Stimulated activated CD4-positive, alpha-beta T cell treated with anti-CD3 and anti-CD28 coated beads, Interleukin-4, amount 100 ng/mL, for 48 hours (primary cell): ENCODE measurements around the gene FITM2.

Experiments used
- DNase-seq, 2 donors: peaks; one replicate each; pipeline ENCODE4 v3.0.0-alpha.2; 2020; ENCODE audit warnings: low read depth in 2 of 2

The FITM2 gene

DNA sequence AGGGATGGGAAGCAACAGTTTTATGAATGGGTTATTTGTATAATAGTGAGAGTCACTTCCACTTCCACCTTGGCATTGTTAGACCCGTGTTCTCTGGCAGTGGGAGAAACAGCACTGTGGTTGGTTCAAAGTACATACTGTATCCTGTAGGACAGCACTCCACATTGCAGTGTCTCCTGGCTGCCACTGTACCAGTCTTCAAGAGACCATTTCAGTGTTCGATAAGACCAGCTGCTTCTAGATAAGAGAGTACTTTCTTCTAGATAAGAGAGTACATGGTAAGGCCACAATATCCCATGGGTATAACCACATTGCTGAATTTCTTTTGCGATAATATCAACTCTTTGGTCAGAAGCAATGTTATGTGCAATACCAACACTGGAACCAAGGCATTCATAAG lies 28.8 kb downstream of the FITM2 start:
- DNase-seq, result no peak

DNA sequence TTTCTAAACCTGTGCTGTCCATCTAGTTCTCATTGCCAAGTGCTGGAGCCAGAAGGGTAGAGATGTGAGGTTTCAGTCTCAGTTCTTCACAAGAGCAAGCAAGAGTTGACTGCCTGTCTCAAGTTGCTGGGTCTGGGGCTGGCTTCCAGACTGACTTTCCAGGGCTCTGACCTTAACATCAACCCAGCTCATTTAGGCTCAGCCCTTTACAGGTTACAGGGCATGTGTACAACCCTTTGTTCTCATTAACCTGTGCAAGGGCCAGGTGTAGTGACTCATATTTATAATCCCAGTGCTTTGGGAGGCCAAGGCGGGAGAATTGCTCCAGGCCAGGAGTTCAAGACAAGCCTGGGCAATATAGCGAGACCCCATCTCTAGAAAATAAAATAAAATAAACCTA lies 30.6 kb downstream of the FITM2 start:
- no peak for DNase-seq

DNA sequence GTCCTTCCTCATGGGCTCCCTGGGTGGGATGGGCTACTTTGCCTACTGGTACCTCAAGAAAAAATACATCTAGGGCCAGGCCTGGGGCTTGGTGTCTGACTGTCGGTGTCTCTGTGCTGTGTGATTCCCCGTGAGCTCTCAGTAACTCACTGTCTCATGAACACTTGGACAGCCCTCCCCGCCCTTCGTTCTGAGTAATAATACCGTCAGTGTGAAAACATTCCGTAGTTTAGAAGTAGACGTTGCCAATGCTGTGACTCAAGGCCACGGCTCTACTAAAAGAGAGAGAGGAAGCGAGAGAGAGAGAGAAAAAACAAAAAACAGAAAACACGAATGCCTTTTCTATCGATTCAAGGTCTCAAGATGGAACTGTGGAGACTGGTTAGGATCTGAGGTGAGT lies 31.8 kb downstream of the FITM2 start:
- DNase-seq, result no peak

DNA sequence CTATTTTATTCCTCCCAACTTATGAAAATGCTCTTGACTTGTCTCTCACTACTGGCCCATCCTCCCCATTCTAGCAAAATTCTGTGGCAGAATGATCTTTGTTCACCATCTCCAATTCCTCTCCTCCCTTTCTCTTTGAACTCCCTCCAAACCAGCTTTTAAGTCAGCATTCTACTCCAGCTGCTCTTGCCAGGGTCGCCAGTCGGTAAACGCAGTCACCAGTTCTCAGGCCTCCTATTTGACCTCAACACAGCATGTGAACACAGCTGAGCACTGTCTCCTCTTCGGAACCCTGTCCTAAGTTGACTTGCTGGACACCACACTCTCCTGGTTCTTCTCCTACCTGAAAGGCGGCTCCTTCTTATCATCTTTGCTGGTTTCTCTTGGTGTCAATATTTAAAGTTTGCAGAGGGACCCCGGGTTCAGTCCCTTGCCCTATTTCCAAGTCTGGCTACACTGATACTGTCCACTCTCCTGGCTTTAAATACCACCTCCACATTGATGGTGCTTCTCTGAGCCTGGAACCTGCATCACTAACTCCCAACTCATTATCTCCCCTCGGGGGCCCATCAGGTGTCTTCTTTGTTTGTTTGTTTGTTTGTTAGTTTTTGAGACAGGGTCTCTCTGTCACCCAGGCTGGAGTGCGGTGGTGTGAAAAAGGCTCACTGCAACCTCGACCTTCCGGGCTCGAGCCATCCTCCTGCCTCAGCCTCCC lies 36.5 kb downstream of the FITM2 start:
- DNase-seq, result no peak

DNA sequence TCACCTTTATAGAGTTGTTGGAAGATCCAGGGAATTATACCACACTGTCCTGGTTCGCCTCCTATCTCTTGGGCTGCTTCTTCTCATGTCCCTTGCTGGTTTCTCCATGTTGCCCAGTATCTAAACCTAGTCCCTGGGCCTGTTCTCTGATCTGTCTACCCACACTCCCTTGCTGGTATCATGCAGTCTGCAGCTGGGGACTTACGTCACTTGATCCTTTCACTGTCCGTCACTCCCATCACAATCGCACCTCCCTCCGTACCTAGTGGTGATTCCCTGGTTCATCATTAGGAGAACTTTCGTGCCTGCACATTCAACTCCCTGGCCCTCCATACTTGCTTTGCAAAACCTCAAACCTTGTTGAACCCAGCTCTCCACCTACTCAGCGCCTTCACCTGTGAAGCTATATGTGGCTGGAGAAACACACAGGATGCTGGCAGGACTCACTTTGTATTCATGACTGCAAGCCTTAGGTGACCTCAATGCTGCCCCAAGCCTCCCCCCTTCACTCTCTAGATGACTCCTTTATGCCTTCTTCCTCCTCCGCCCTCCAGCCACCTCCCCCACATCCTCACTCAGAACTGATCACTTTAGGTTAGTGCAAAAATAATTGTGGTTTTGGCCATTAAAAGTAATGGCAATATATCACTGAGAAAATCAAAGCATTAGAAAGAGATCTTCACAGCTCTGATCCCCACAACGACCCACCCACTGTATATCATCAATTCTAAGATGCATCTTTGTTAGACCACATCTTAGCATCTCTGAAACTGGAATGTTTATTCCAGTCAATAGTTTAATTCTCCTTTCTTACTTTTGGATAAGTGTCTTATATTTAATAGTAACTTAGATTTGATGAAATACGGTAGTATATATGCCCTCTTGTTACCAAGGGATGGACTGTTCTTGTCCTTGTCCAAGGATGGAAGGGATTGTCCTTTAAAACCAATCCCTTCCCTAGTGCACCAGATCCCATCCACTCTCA lies 37.5 kb downstream of the FITM2 start:
- DNase-seq, result no peak

DNA sequence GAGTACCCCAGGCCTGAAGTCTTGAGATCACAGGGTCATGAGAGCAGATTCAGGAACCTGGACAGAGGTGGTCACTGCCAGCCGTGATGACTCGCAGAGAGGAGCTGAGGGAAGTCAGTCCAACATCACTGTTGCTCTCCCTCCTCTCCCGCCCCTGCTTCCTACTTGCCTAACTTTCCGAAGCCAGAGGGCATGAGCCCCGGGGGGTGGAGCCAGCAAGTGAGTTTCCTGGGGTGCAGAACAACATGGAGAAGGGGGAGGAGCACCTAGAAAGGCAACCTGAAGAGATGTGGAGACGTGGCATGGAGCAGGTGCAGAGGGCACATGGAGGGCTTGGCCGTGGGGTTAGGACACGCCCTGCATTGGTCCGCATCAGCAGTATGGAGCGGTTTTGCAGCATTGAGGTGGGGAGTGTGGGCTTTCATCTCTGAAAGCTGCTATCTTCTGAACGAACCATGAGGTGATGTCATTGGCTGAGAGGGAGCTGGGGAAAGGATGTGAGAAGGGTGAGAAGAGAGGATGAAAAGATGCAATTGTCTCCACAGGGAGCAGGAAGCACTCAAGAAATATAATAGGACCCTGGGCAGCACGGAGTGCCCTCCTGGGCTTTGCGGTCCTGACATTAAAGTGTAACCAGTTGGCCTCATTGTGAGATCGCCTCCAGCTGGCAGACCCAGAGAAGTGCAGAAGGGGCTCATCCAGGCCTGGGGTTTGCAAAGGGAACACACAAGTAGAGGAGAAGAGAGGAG lies 38.9 kb downstream of the FITM2 start:
- DNase-seq, result no peak

DNA sequence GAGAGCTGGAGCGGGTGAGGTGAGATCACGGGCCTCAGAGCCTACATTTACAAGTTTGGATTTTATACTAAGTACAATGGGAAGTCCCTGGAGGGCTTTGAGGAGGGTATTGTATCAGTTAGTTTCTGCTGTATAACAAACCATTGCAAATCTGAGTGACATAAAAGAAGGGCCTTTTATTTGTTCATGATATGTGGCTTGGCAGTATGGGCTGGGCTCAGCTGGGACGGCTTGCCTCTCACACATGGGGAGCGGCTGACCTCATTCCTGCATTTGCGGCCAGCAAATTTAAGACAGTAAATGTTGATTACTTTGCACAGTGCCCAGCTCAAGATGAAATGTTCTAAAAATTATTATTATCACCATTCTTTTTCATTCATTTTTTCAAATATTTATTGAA lies 42.2 kb downstream of the FITM2 start:
- DNase-seq, result no peak

DNA sequence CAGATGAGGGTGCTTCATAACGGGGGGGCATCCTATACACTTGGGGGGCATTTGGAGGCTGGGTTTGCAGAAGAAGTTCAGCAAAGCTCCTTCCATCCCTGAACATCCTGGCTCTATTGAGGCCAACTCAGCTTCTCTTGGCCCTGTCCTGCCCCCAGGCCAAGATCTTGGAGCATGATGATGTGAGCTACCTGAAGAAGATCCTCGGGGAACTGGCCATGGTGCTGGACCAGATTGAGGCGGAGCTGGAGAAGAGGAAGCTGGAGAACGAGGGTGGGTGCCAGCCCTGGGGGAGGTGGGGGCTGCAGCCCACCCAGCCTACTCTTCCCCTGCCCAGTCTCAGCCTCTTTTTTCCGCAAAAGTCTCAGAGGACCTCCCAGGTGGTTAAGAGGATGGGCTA lies 46.7 kb downstream of the FITM2 start:
- no peak for DNase-seq

DNA sequence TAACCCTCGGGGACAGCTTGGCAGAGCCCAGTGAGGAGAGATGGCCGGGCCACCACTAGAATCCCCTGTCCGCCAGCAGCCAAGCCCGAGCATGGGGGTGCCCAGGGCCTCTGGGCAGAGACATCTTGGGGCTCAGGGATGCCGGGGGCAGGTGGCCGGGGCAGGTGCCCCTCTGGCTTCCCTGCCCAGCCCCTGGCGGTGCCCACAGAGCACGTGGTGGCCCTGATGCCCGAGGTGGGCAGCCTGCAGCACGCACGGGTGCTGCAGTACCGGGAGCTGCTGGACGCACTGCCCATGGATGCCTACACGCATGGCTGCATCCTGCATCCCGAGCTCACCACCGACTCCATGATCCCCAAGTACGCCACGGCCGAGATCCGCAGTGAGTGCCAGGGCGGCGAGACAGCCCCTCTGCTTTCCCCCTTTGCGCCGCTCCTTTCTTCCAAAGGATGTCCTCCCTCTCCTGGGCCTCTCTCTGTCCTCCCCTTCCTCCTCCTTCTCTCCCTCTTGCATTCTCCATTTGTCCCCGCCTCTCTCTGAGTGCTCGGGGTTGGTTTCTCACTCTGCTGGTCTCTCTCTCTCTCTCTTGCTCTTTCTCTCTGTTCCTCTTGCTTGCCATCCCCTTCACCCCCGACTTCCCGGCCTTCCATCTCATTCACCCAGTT lies 52.6 kb downstream of the FITM2 start:
- no peak for DNase-seq

DNA sequence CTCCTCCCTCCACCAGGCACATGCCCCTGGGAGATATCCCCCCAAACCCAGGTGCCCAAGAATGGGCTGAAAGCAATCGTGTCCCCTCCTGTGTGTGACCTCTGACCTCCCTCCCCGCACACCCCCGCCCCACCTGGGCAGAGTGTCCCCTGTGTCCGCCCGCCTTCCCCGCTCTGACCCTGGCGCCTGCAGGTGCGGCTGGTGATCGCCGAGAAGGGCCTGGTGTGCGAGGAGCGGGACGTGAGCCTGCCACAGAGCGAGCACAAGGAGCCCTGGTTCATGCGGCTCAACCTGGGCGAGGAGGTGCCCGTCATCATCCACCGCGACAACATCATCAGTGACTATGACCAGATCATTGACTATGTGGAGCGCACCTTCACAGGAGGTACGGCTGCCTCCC lies 54.0 kb downstream of the FITM2 start:
- no peak for DNase-seq

DNA sequence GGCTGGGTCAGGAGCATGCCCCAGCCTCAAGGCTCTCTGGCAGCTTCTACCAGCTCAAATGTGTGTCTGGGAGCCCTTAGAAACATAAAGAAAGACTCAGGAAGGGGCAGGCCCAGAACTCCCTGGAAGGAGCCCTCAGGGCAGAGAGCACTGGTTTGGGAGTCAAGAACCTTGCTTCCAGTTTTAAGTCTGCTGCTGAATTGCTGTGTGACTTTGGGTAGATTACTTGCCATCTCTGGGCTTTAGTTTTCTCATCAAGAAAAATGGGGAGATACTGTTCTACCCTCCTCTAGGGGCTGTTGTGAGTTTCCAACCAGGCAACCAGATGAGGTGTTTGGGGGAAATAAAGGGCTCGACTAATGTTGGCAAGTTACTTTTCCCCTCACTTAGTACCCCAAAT lies 55.1 kb downstream of the FITM2 start:
- no peak for DNase-seq

DNA sequence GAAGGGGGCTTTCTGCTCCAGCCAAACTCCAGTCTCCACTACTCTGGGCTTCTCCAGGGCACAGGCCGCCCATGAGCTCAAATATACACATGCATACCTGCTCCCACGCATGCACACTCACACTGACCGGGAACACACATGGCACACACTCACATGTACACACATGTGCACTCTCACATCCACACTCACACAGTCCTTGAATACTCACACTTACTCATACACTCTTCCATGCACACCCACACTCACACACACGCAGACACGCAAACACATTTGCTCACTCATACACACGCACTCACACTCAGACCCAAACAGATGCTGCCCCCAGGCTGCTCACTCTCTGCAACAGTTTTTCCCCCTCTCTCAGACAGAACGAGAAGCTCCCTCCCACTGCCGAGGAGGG lies 56.9 kb downstream of the FITM2 start:
- DNase-seq, result no peak

DNA sequence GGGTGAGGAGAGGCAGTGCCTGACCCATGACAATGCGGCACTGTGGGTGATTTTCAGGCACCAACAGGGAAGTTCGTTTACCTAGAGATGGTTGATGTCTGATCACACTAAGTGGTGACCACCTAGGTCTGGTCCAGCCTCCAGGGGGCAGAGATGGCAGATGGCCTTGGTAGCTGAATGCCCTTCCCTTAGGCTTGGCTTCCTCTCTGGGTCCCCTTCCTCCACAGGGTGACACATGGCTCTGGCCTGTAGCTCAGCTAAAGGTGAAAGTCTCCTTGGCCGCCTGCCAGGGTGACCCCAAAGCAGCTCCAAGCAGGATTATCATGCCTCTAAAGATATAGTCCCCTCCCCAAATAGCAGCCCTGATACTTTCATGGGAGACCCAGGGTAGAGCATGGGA lies 57.5 kb downstream of the FITM2 start:
- no peak for DNase-seq
